ENCODE data around the gene ERP44.

GRCh38 chr9:100013573-100013972, 85.2 kb downstream of the ERP44 start:
- no peak for TF ChIP-seq CTCF (optimal IDR thresholded peaks at IDR 0.05 in 1 of 3, IDR thresholded peaks at IDR 0.05 in 1 of 3, conservative IDR thresholded peaks at IDR 0.05 in 1 of 3; ENCODE audit: extremely low read depth in 1 of 3, insufficient read depth in 2 of 3, low read length in 3 of 3)
- TF ChIP-seq EZH2 (IDR thresholded peaks at IDR 0.05; ENCODE audit: low read length) = no peak
